ENCODE results near the gene SLC16A1. TPM values are rescaled to one million over a fixed set of nuclear protein-coding genes. Genes with fewer than 3 reads are reported as not detected.

The SLC16A1 gene
- total and polyA plus RNA-seq, 10 of the 15 experiments (the other 5 are each of a cell fraction or from before 2014, with no cell fraction given) = 39.0 to 106 (median 65.8) TPM

- no peaks in the 10 kb centered on the region for H3K4me1 ChIP-seq (ENCODE audit: control insufficient read depth, insufficient read depth, low read length)
- H2AFZ ChIP-seq (ENCODE audit: control insufficient read depth, low read depth, low read length) = no peak overlapping the region
- DNase-seq (ENCODE audit: low read depth, low spot score) = no peak
- no peaks in the 10 kb centered on the region for H3K79me2 ChIP-seq (ENCODE audit: control insufficient read depth, insufficient read depth, low read length)
- BruUV-seq (replicated peaks) = no TSS peak
- in situ Hi-C loops (cut with MboI) (no loop called here), intact Hi-C loops (cut with micrococcal nuclease; ENCODE audit: unreplicated experiment) (loop anchor here (5.0 kb wide), 1 partner anchor 180 kb away; no protein-coding TSS in a partner anchor)
- ChIA-PET SMC1A (ENCODE audit: uncharacterized antibody, unreplicated experiment) (interaction anchor here (1.2 to 9.8 kb wide), 2 partner anchors 164 to 195 kb away, joined by 4 to 150 read pairs; no protein-coding TSS in a partner anchor), POLR2A (no interaction called here), RAD21 (ENCODE audit: unreplicated experiment) (interaction anchor here (1.0 to 8.2 kb wide), 3 partner anchors 59 to 173 kb away, joined by 3 to 105 read pairs (median 3); no protein-coding TSS in a partner anchor), CTCF (interaction anchor here (1.2 to 9.3 kb wide), 6 partner anchors 9 to 195 kb away, joined by 3 to 196 read pairs (median 4); partner anchors contain the start of genes LRIG2 and PPM1J)
- no peak overlapping the region for H3K4me2 ChIP-seq (ENCODE audit: control insufficient read depth, insufficient read depth)
- ATAC-seq = no peak
- no peaks in the 10 kb centered on the region; a peak in 1 of 4 replicates for H3K27me3 ChIP-seq (replicated peaks in 1 of 2; ENCODE audit: control insufficient read depth in 2 of 2, insufficient read depth in 2 of 2, low read length in 1 of 2)
- 45% methylated on average over 2 of the region's 2 CpGs for WGBS (ENCODE audit: insufficient coverage, insufficient replicate concordance, low lambda C conversion rate, missing lambda C conversion rate)
- H3K9ac ChIP-seq (ENCODE audit: control insufficient read depth, insufficient read depth, low read length) = no peak overlapping the region
- H3K36me3 ChIP-seq (ENCODE audit: control insufficient read depth in 2 of 2, insufficient read depth in 2 of 2, low read length in 1 of 2) = no peaks in the 10 kb centered on the region
- no peaks in the 10 kb centered on the region for H3K9me3 ChIP-seq (replicated peaks; ENCODE audit: control insufficient read depth, insufficient read depth, low read length)
- H4K20me1 ChIP-seq (ENCODE audit: control insufficient read depth, insufficient read depth) = no peaks in the 10 kb centered on the region
- H3K4me3 ChIP-seq = no peak overlapping the region
- FAIRE-seq = no peak
- no peak overlapping the region for H3K27ac ChIP-seq (ENCODE audit: control insufficient read depth, insufficient read depth)
- TF ChIP-seq TAF1 (IDR thresholded peaks at IDR 0.05; ENCODE audit: borderline replicate concordance, low read depth, low read length) (no peak), MEF2B (IDR thresholded peaks at IDR 0.05; ENCODE audit: partially characterized antibody, poor library complexity, severe bottlenecking) (no peak), FOXK2 (IDR thresholded peaks at IDR 0.05) (no peak), SP1 (IDR thresholded peaks at IDR 0.05; ENCODE audit: low read depth, low read length) (no peak), POLR2AphosphoS5 (IDR thresholded peaks at IDR 0.05; ENCODE audit: low read length) (no peak), HCFC1 (IDR thresholded peaks at IDR 0.05; ENCODE audit: low read length) (no peak), MYB (IDR thresholded peaks at IDR 0.05; ENCODE audit: borderline replicate concordance, low read depth, low read length) (no peak), GATAD2B (conservative IDR thresholded peaks at IDR 0.05; ENCODE audit: low read depth) (no peak), TBL1XR1 (IDR thresholded peaks at IDR 0.05; ENCODE audit: low read depth, low read length) (no peak), POLR2AphosphoS2 (IDR thresholded peaks at IDR 0.05; ENCODE audit: low read depth, low read length) (no peak), BCLAF1 (IDR thresholded peaks at IDR 0.05) (no peak), HDAC2 (IDR thresholded peaks at IDR 0.05) (no peak), PBX3 (IDR thresholded peaks at IDR 0.05; ENCODE audit: insufficient replicate concordance, low read depth, low read length) (no peak)
- TF ChIP-seq, protein P1, sequence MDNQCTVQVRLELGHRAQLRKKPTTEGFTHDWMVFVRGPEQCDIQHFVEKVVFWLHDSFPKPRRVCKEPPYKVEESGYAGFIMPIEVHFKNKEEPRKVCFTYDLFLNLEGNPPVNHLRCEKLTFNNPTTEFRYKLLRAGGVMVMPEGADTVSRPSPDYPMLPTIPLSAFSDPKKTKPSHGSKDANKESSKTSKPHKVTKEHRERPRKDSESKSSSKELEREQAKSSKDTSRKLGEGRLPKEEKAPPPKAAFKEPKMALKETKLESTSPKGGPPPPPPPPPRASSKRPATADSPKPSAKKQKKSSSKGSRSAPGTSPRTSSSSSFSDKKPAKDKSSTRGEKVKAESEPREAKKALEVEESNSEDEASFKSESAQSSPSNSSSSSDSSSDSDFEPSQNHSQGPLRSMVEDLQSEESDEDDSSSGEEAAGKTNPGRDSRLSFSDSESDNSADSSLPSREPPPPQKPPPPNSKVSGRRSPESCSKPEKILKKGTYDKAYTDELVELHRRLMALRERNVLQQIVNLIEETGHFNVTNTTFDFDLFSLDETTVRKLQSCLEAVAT (IDR thresholded peaks at IDR 0.05) = no peak
- TF ChIP-seq, protein P2, sequence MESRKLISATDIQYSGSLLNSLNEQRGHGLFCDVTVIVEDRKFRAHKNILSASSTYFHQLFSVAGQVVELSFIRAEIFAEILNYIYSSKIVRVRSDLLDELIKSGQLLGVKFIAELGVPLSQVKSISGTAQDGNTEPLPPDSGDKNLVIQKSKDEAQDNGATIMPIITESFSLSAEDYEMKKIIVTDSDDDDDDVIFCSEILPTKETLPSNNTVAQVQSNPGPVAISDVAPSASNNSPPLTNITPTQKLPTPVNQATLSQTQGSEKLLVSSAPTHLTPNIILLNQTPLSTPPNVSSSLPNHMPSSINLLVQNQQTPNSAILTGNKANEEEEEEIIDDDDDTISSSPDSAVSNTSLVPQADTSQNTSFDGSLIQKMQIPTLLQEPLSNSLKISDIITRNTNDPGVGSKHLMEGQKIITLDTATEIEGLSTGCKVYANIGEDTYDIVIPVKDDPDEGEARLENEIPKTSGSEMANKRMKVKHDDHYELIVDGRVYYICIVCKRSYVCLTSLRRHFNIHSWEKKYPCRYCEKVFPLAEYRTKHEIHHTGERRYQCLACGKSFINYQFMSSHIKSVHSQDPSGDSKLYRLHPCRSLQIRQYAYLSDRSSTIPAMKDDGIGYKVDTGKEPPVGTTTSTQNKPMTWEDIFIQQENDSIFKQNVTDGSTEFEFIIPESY (IDR thresholded peaks at IDR 0.05) = no peak
- TF ChIP-seq, protein P3, sequence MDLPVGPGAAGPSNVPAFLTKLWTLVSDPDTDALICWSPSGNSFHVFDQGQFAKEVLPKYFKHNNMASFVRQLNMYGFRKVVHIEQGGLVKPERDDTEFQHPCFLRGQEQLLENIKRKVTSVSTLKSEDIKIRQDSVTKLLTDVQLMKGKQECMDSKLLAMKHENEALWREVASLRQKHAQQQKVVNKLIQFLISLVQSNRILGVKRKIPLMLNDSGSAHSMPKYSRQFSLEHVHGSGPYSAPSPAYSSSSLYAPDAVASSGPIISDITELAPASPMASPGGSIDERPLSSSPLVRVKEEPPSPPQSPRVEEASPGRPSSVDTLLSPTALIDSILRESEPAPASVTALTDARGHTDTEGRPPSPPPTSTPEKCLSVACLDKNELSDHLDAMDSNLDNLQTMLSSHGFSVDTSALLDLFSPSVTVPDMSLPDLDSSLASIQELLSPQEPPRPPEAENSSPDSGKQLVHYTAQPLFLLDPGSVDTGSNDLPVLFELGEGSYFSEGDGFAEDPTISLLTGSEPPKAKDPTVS (IDR thresholded peaks at IDR 0.05; ENCODE audit: low read depth, low read length) = no peak
Measured at GRCh38 chr1:112877750-112878149, 78.2 kb downstream of the SLC16A1 start.
